Activated T-cell treated with anti-CD3 and anti-CD28 coated beads, Interleukin-2, amount 50 U/mL, for 4 hours (primary cell): ENCODE measurements around the gene PSMD7. TPM values are rescaled to one million over a fixed set of nuclear protein-coding genes. Genes with fewer than 3 reads are reported as not detected.
A peak's percentile ranks its signal among the peaks of the same experiment; 100 is the strongest.

ENCODE experiments used
- ATAC-seq, 2 donors: fragments of 200-7000 bp; cut with Tn5 transposase; one replicate each; pipeline ENCODE4 v1.10.0; 2021
- DNase-seq: peaks from one replicate; pipeline ENCODE4 v3.0.0-alpha.2; 2020
- H3K27me3 Mint-ChIP-seq: one replicate; pipeline ENCODE4 v1.8.0; 2021; ENCODE audit warnings: low read depth, mixed read lengths
- H3K36me3 Mint-ChIP-seq: one replicate; pipeline ENCODE4 v1.8.0; 2022; ENCODE audit warnings: mixed read lengths; ENCODE audit not compliant: insufficient read depth
- H3K4me1 Mint-ChIP-seq: one replicate; pipeline ENCODE4 v1.8.0; 2021; ENCODE audit warnings: low read depth, mixed read lengths
- H3K4me3 Mint-ChIP-seq: one replicate; pipeline ENCODE4 v1.8.0; 2021; ENCODE audit warnings: mild to moderate bottlenecking, moderate library complexity, mixed read lengths
- H3K9me3 Mint-ChIP-seq: one replicate; pipeline ENCODE4 v1.8.0; 2021; ENCODE audit warnings: mixed read lengths
- total RNA-seq, 3 donors: library from RNA; stranded (reverse); gene quantifications; one replicate each; pipeline ENCODE4 v1.2.1, GENCODE V29; 2021

PSMD7 gene
- 100 to 1,000 TPM; 214 to 218 (median 217) TPM for total RNA-seq

DNA sequence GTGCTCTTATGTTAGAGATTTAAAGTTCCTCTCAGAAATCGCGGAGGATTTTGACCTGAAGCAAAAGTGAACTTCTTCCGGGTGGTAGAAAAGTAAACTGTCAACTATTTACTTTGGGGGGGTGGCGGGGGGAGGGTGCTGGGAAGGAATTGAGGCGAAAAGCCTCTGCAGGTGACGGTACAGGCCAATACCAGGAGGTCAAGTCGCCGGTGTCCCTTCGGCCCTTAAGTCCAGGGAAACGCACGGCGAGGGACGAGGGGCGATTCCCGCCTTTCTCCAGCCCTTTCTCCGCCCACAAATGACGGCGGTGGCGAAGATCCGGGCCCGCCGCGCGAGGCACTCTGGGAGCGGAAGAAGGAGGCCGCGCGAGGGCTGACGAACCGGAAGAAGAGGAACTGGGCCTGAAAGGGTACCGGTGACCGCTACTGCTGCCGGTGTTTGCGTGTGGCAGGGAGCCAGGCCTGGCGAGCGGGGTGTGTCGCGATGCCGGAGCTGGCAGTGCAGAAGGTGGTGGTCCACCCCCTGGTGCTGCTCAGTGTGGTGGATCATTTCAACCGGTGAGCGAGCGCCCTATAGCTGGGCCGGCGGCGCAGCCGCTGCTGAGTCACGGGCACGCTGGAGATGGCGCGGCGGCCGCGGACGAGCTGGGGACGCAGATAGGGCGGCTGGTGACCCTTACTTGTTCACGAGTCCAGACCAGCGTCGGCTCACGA lies at the start of gene PSMD7:
Gene PSMD7 (plus strand): TSS at position 383 of the 713 bp plus-strand sequence. CDS start 101 bp downstream, at position 484.
- ATAC-seq (peak; percentile 90), DNase-seq (peak; percentile 77)
- Mint-ChIP-seq H3K4me1 (peaks cover 32% of the 10 kb centered on the region), H3K27me3 (no peaks in the 10 kb centered on the region), H3K36me3 (peaks cover 16% of the 10 kb centered on the region), H3K4me3 (peak within 1 kb of the TSS; percentile 90), H3K9me3 (peaks cover 3% of the 10 kb centered on the region)

DNA sequence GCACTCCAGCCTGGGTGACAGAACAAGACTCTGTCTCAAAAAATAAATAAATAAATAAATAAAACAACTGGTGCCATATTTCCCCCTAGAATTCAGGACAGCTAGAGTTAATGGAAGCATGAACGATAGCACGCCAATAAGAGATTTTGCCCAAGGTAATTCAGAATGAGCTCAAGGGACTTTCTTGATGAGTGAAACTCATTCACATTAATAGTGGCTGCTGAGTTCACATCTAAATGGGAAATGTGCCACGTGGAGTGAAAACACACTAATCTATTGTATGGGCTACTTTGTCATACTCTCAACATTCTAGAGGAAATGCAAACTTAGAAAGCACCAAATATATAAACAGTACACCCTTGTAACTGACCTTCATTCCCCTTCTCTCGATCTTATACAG lies 47.4 kb upstream of the PSMD7 start:
- no peak for ATAC-seq

GRCh38 chr16:74249846-74250245 lies 46.8 kb upstream of the PSMD7 start:
- Mint-ChIP-seq H3K4me1 (no peaks in the 10 kb centered on the region), H3K4me3 (no peak overlapping the region), H3K9me3 (no peaks in the 10 kb centered on the region), H3K36me3 (no peaks in the 10 kb centered on the region), H3K27me3 (peaks cover 18% of the 10 kb centered on the region)
- DNase-seq (no peak), ATAC-seq (no peak)

More for the DNA sequence above, 47.4 kb upstream of the PSMD7 start:
- Mint-ChIP-seq H3K27me3 (peaks cover 18% of the 10 kb centered on the region), H3K36me3 (no peaks in the 10 kb centered on the region), H3K4me1 (no peaks in the 10 kb centered on the region), H3K9me3 (no peaks in the 10 kb centered on the region), H3K4me3 (no peak overlapping the region)
- no peak for DNase-seq

DNA sequence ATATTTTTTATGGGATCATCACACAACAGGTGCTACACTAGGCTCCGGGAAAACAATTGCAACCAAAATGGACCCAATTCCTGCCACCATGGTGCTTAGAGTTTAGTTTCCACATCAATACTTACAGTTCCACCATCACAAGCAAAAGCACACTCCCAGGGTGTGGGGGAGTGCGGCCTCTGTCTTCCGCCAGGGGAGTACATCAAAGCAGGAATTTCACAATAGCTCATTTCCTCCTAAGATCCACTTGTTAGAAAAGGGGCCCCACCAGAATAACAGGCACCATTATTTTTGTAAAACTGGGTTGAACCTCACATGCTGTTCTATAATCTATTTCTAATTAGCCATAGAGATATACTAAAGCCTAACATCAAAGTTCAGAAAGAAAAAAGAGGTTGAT lies 44.3 kb upstream of the PSMD7 start:
- no peak for DNase-seq
- no peaks in the 10 kb centered on the region for H3K4me1 Mint-ChIP-seq
- no peak for ATAC-seq
- H3K36me3 Mint-ChIP-seq = no peaks in the 10 kb centered on the region
- no peak overlapping the region for H3K4me3 Mint-ChIP-seq
- peaks cover 18% of the 10 kb centered on the region for H3K27me3 Mint-ChIP-seq
- no peaks in the 10 kb centered on the region for H3K9me3 Mint-ChIP-seq

GRCh38 chr16:74253161-74253938 lies 43.3 kb upstream of the PSMD7 start:
- no peak for DNase-seq
- H3K4me1 Mint-ChIP-seq = no peaks in the 10 kb centered on the region
- H3K9me3 Mint-ChIP-seq = no peaks in the 10 kb centered on the region
- ATAC-seq = no peak
- no peaks in the 10 kb centered on the region for H3K36me3 Mint-ChIP-seq
- H3K4me3 Mint-ChIP-seq = no peak overlapping the region
- H3K27me3 Mint-ChIP-seq = peaks cover 12% of the 10 kb centered on the region

GRCh38 chr16:74257061-74257460 lies 39.6 kb upstream of the PSMD7 start:
- peaks cover 5% of the 10 kb centered on the region for H3K27me3 Mint-ChIP-seq
- DNase-seq = no peak

DNA sequence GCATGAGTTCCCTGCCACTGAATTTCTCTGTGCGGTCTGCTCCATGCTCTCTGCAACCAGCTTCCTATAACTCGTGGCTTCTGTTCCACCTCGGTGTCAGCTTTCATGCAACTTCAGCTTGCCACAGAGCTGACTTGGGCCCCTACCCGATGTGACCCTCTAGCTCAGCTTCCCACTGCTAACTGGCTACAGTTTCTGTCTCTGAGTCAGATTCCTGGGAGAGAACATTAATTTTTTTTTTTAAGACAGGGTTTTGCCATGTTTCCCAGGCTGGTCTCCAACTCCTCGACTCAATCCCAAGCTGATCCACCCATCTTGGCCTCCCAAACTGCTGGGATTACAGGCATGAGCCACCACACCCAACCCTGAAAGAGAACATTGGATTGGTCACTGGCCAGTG lies 35.5 kb upstream of the PSMD7 start:
- ATAC-seq (no peak), DNase-seq (no peak)
- no peaks in the 10 kb centered on the region for H3K36me3 Mint-ChIP-seq
- H3K27me3 Mint-ChIP-seq = peaks cover 3% of the 10 kb centered on the region
- H3K4me1 Mint-ChIP-seq = no peaks in the 10 kb centered on the region
- H3K9me3 Mint-ChIP-seq = no peaks in the 10 kb centered on the region
- no peak overlapping the region for H3K4me3 Mint-ChIP-seq

More at GRCh38 chr16:74257061-74257460, 39.6 kb upstream of the PSMD7 start:
- Mint-ChIP-seq H3K4me3 (no peak overlapping the region), H3K9me3 (no peaks in the 10 kb centered on the region), H3K36me3 (no peaks in the 10 kb centered on the region), H3K4me1 (no peaks in the 10 kb centered on the region)
- no peak for ATAC-seq

- Mint-ChIP-seq H3K4me3 (no peak overlapping the region), H3K9me3 (no peaks in the 10 kb centered on the region), H3K27me3 (peaks cover 8% of the 10 kb centered on the region), H3K4me1 (no peaks in the 10 kb centered on the region), H3K36me3 (no peaks in the 10 kb centered on the region)
- DNase-seq (no peak), ATAC-seq (no peak)
These were observed 31.8 kb upstream of the PSMD7 start for GRCh38 chr16:74264811-74265210.

- H3K4me1 Mint-ChIP-seq = no peaks in the 10 kb centered on the region
- no peak for DNase-seq
- no peaks in the 10 kb centered on the region for H3K9me3 Mint-ChIP-seq
- no peak overlapping the region for H3K4me3 Mint-ChIP-seq
- H3K27me3 Mint-ChIP-seq = peaks cover 16% of the 10 kb centered on the region
- no peaks in the 10 kb centered on the region for H3K36me3 Mint-ChIP-seq
- ATAC-seq = no peak
These were observed 28.2 kb upstream of the PSMD7 start for GRCh38 chr16:74268372-74268782.

DNA sequence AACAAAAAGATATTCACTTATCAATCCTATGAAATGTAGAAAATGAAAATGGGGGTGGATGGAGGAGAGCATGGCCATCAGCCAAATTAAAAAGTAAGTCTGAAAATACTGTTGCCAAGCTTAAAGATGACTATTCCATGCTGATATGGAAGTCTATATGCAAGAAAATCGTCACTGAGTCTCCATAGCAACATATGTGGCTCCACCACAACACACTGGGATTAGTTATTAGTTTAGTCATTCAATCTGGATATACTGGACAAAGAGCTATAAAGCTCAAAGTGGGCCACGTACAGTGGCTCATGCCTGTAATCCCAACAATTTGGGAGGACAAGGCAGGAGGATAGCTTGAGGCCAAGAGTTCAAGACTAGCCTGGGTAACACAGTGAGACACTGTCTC lies 24.7 kb upstream of the PSMD7 start:
- DNase-seq (no peak), ATAC-seq (no peak)
- Mint-ChIP-seq H3K9me3 (no peaks in the 10 kb centered on the region), H3K27me3 (peaks cover 33% of the 10 kb centered on the region), H3K4me3 (no peak overlapping the region), H3K4me1 (no peaks in the 10 kb centered on the region), H3K36me3 (no peaks in the 10 kb centered on the region)

GRCh38 chr16:74275031-74275636 lies 21.5 kb upstream of the PSMD7 start:
- H3K9me3 Mint-ChIP-seq = peaks cover 7% of the 10 kb centered on the region
- ATAC-seq (no peak), DNase-seq (no peak)
- H3K4me3 Mint-ChIP-seq = no peak overlapping the region
- H3K36me3 Mint-ChIP-seq = no peaks in the 10 kb centered on the region
- H3K27me3 Mint-ChIP-seq = peaks cover 27% of the 10 kb centered on the region
- H3K4me1 Mint-ChIP-seq = no peaks in the 10 kb centered on the region

GRCh38 chr16:74275711-74276110 lies 20.9 kb upstream of the PSMD7 start:
- DNase-seq (no peak), ATAC-seq (no peak)
- Mint-ChIP-seq H3K36me3 (no peaks in the 10 kb centered on the region), H3K4me1 (no peaks in the 10 kb centered on the region), H3K9me3 (peaks cover 7% of the 10 kb centered on the region), H3K27me3 (peaks cover 24% of the 10 kb centered on the region), H3K4me3 (no peak overlapping the region)

DNA sequence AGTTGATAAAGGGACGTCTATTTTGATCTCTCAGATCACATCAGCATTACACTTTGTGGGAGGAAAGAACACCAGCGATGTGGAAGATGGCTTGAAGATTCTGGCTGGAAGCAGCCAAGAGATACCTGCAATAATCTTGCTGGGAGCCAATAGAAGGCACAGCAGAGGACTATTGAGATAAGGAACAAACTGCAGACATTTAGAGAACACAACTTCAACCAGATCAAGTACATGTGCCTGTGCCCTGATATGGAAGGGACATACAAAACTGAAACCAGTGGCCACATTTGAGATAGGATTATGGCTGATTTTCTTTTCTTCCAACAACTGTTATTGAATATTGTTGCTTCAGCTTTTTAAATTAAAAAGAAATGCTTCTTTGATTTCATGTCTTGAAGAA lies 18.6 kb upstream of the PSMD7 start:
- ATAC-seq (no peak), DNase-seq (no peak)
- Mint-ChIP-seq H3K27me3 (peaks cover 21% of the 10 kb centered on the region), H3K9me3 (peaks cover 7% of the 10 kb centered on the region), H3K4me3 (no peak overlapping the region), H3K4me1 (no peaks in the 10 kb centered on the region), H3K36me3 (no peaks in the 10 kb centered on the region)

- no peak for ATAC-seq
- peaks cover 14% of the 10 kb centered on the region for H3K27me3 Mint-ChIP-seq
- no peak overlapping the region for H3K4me3 Mint-ChIP-seq
- peaks cover 7% of the 10 kb centered on the region for H3K9me3 Mint-ChIP-seq
- H3K4me1 Mint-ChIP-seq = no peaks in the 10 kb centered on the region
- DNase-seq = no peak
- H3K36me3 Mint-ChIP-seq = no peaks in the 10 kb centered on the region
These were observed 17.3 kb upstream of the PSMD7 start for GRCh38 chr16:74279266-74279665.
